Caco-2 (cell line): Measurements from ENCODE around the gene DDR2. TPM values are rescaled to one million over a fixed set of nuclear protein-coding genes. Genes with fewer than 3 reads are reported as not detected.

Source experiments
- BruUV-seq: library from RNA; stranded (reverse); fragments of 400-500 nt; replicated peaks from 2 replicates; lab custom pipeline; 2021; lab: Mats Ljungman, UMichigan
- CTCF ChIA-PET: fragments of 300-600 bp; sonication (Branson Sonifier 250); formaldehyde crosslinking; loops from one replicate; lab custom pipeline; 2022; ENCODE audit warnings: antibody characterized with exemption; lab: Charles Lee
- POLR2A ChIA-PET: fragments of 300-600 bp; sonication (Branson Sonifier 250); formaldehyde crosslinking; loops from one replicate; lab custom pipeline; 2022; ENCODE audit warnings: antibody characterized with exemption; lab: Charles Lee
- DNase-seq, 2 experiments: peaks; one replicate each; pipeline versions ENCODE4 v3.0.0 to v3.0.0-alpha.2; 2020 to 2022
- H3K27me3 ChIP-seq: replicated peaks from 2 replicates; pipeline ENCODE4 v1.6.0; 2011; ENCODE audit warnings: low read length; ENCODE audit not compliant: control insufficient read depth, insufficient read depth
- H3K36me3 ChIP-seq: 2 replicates; pipeline ENCODE4 v1.5.1; 2011; ENCODE audit warnings: low read length; ENCODE audit not compliant: control insufficient read depth, insufficient read depth
- H3K4me1 ChIP-seq: fragments of 250-450 bp; sonication (Bioruptor Pico); 2 replicates; pipeline ENCODE4 v1.5.1; 2020; ENCODE audit warnings: mild to moderate bottlenecking
- H3K4me3 ChIP-seq: 2 replicates; pipeline ENCODE4 v1.5.1; 2011; ENCODE audit warnings: low read depth, mild to moderate bottlenecking, control low read depth, low read length
- H3K9me3 ChIP-seq: fragments of 250-450 bp; sonication (Bioruptor Pico); 2 replicates; pipeline ENCODE4 v1.5.1; 2020; ENCODE audit warnings: mild to moderate bottlenecking, moderate library complexity
- H3K27ac Mint-ChIP-seq: one replicate; pipeline ENCODE4 v1.8.0; 2022; ENCODE audit warnings: mixed read lengths; ENCODE audit not compliant: unreplicated experiment
- H3K27me3 Mint-ChIP-seq: one replicate; pipeline ENCODE4 v1.8.0; 2022; ENCODE audit warnings: mixed read lengths; ENCODE audit not compliant: insufficient read depth, unreplicated experiment
- H3K36me3 Mint-ChIP-seq: one replicate; pipeline ENCODE4 v1.8.0; 2022; ENCODE audit warnings: mild to moderate bottlenecking, mixed read lengths; ENCODE audit not compliant: insufficient read depth, unreplicated experiment
- H3K4me1 Mint-ChIP-seq: one replicate; pipeline ENCODE4 v1.8.0; 2022; ENCODE audit warnings: low read depth, mixed read lengths; ENCODE audit not compliant: unreplicated experiment
- H3K4me3 Mint-ChIP-seq: one replicate; pipeline ENCODE4 v1.8.0; 2022; ENCODE audit warnings: mild to moderate bottlenecking, moderate library complexity, mixed read lengths; ENCODE audit not compliant: unreplicated experiment
- H3K9me3 Mint-ChIP-seq: one replicate; pipeline ENCODE4 v1.8.0; 2022; ENCODE audit warnings: mixed read lengths; ENCODE audit not compliant: unreplicated experiment
- CTCF ChIP-seq, 2 experiments: fragments of 200-600 bp in 1 of 2; IDR thresholded peaks; 1 replicate in 1 of 2; 2 replicates in 1 of 2; pipeline versions ENCODE4 v1.5.1 to v1.8.0; 2011 to 2022; ENCODE audit warnings: antibody characterized with exemption in 1 of 2, control low read depth in 1 of 2, inconsistent platforms in 1 of 2, low read depth in 1 of 2, low read length in 1 of 2, mild to moderate bottlenecking in 1 of 2, moderate library complexity in 1 of 2; ENCODE audit not compliant: insufficient read depth in 1 of 2, severe bottlenecking in 1 of 2, unreplicated experiment in 1 of 2
- intact Hi-C: fragments of 100-400 bp; cut with micrococcal nuclease; formaldehyde crosslinking; loops from one replicate; pipeline ENCODE4 v1.10.0; 2022; ENCODE audit not compliant: unreplicated experiment
- total RNA-seq: library from RNA; stranded (reverse); gene quantifications from 2 replicates; pipeline ENCODE4 v1.2.3, GENCODE V29; 2022

Gene DDR2
- total RNA-seq, 1 experiment from 2014 or later: 0.73 TPM

- CTCF ChIA-PET: no interaction called here
- Mint-ChIP-seq H3K27ac (no peak overlapping the region), H3K4me3 (no peak overlapping the region), H3K27me3 (peaks cover 5% of the 10 kb centered on the region), H3K4me1 (no peaks in the 10 kb centered on the region), H3K36me3 (no peaks in the 10 kb centered on the region), H3K9me3 (no peaks in the 10 kb centered on the region)
- intact Hi-C loops: no loop called here
- Histone ChIP-seq H3K27me3 (no peaks in the 10 kb centered on the region; the same call in 1 of the 2 replicates), H3K9me3 (no peaks in the 10 kb centered on the region), H3K4me1 (no peaks in the 10 kb centered on the region), H3K4me3 (no peak overlapping the region), H3K36me3 (no peaks in the 10 kb centered on the region)
- no peak for TF ChIP-seq CTCF (IDR thresholded peaks at IDR 0.05; ENCODE audit: insufficient read depth in 1 of 2, low read depth in 1 of 2, low read length in 1 of 2, severe bottlenecking in 1 of 2, unreplicated experiment in 1 of 2)
- BruUV-seq: no TSS peak
- POLR2A ChIA-PET: no interaction called here
- no peak for DNase-seq
These were observed 35.3 kb downstream of the DDR2 start for GRCh38 chr1:162667381-162668080.

- BruUV-seq: no TSS peak
- no peak overlapping the region for H3K4me3 ChIP-seq
- H3K4me3 Mint-ChIP-seq: no peak overlapping the region
- ChIA-PET CTCF (no interaction called here), POLR2A (no interaction called here)
- no peaks in the 10 kb centered on the region for H3K36me3 ChIP-seq
- H3K4me1 Mint-ChIP-seq: no peaks in the 10 kb centered on the region
- no peak for DNase-seq
- no peaks in the 10 kb centered on the region; the same call in 1 of the 2 replicates for H3K27me3 ChIP-seq
- intact Hi-C loops: no loop called here
- H3K27me3 Mint-ChIP-seq: peaks cover 4% of the 10 kb centered on the region
- H3K36me3 Mint-ChIP-seq: no peaks in the 10 kb centered on the region
- no peaks in the 10 kb centered on the region for H3K9me3 Mint-ChIP-seq
- H3K9me3 ChIP-seq: no peaks in the 10 kb centered on the region
- no peak overlapping the region for H3K27ac Mint-ChIP-seq
- TF ChIP-seq CTCF (IDR thresholded peaks at IDR 0.05; ENCODE audit: insufficient read depth in 1 of 2, low read depth in 1 of 2, low read length in 1 of 2, severe bottlenecking in 1 of 2, unreplicated experiment in 1 of 2): no peak
- H3K4me1 ChIP-seq: no peaks in the 10 kb centered on the region
These were observed 38.8 kb downstream of the DDR2 start for GRCh38 chr1:162670928-162671663.

- ChIA-PET CTCF (no interaction called here), POLR2A (no interaction called here)
- BruUV-seq: no TSS peak
- Histone ChIP-seq H3K36me3 (no peaks in the 10 kb centered on the region), H3K4me3 (no peak overlapping the region), H3K27me3 (no peaks in the 10 kb centered on the region; the same call in 1 of the 2 replicates), H3K4me1 (no peaks in the 10 kb centered on the region), H3K9me3 (no peaks in the 10 kb centered on the region)
- intact Hi-C loops: no loop called here
- no peak for TF ChIP-seq CTCF (IDR thresholded peaks at IDR 0.05; ENCODE audit: insufficient read depth in 1 of 2, low read depth in 1 of 2, low read length in 1 of 2, severe bottlenecking in 1 of 2, unreplicated experiment in 1 of 2)
- Mint-ChIP-seq H3K4me3 (no peak overlapping the region), H3K9me3 (no peaks in the 10 kb centered on the region), H3K36me3 (no peaks in the 10 kb centered on the region), H3K27me3 (peaks cover 2% of the 10 kb centered on the region), H3K4me1 (no peaks in the 10 kb centered on the region), H3K27ac (no peak overlapping the region)
- DNase-seq: no peak
These were observed 39.6 kb downstream of the DDR2 start for GRCh38 chr1:162671664-162672410.
